VCaP (cell line): Measurements from ENCODE around the gene KCMF1.

Experiments used
- H3K27ac ChIP-seq: fragments of 450-650 bp; 2 replicates; pipeline ENCODE4 v1.5.1; 2017
- TF ChIP-seq, protein P1 (sequence below): fragments of 450-650 bp; conservative IDR thresholded peaks from 2 replicates; pipeline ENCODE4 v1.5.1; 2017; ENCODE audit warnings: mild to moderate bottlenecking, moderate library complexity

The KCMF1 gene

DNA sequence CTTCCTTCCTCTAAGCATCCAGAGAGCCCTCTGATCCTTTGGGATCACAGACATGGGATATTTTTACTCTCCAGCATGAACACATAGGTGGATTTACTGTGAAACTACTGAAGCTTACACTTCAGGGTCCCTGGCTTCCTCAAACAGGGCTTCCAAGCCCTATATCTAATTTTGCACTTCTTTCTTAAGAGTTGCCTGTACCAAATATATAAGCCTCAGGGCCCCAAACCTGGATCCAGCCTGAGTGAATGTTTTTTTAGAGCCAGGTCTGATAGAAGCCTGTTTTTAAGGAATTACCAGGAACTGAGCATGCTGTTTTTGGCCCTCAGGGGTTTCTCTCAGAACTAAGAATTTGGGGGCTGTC lies 13.2 kb upstream of the KCMF1 start:
- TF ChIP-seq, protein P1, sequence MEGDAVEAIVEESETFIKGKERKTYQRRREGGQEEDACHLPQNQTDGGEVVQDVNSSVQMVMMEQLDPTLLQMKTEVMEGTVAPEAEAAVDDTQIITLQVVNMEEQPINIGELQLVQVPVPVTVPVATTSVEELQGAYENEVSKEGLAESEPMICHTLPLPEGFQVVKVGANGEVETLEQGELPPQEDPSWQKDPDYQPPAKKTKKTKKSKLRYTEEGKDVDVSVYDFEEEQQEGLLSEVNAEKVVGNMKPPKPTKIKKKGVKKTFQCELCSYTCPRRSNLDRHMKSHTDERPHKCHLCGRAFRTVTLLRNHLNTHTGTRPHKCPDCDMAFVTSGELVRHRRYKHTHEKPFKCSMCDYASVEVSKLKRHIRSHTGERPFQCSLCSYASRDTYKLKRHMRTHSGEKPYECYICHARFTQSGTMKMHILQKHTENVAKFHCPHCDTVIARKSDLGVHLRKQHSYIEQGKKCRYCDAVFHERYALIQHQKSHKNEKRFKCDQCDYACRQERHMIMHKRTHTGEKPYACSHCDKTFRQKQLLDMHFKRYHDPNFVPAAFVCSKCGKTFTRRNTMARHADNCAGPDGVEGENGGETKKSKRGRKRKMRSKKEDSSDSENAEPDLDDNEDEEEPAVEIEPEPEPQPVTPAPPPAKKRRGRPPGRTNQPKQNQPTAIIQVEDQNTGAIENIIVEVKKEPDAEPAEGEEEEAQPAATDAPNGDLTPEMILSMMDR: no peak
- H3K27ac ChIP-seq: peak overlapping the region; percentile 87

DNA sequence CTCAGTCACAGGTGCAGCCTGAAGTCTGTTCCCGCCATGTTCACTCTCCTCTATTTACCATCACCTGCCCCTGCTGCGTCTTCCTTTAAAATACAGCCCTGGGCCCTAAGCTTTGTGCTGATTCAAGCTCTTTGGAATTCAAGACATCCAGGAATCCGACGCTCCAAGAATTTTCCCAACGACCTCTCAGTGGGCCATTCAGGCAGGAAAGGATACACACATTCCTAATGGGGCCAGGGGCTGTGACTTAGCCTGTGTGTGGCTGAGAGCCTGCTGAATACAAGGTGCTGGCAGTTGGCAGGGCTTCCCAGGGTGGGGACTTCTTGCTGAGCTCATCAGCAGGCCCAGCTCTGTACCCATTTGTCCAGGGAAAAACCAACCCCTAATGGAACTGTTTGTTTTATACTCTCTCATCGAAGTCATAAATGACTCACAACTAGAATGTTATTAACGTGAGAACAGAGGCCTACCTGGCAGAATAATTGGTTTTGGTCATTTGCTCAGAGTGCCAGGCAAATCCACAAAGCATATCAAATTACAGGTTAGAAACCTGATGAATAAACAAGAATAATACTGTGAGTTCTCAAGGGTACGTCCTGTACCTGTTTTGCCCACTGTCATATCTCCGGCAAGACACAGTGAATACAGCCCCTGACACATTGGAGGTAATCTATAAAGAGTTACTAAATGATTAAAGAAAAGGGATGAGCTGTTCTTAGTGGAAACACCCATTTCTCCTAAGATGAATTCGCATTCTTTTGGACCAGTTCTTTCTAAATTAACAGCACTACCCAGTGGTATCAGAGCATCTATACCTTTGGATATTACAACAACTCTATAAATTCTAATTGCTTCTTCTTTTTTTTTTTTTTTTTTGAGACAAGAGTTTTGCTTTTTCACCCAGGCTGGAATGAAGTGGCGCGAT lies 12.6 kb upstream of the KCMF1 start:
- H3K27ac ChIP-seq: peak overlapping the region; percentile 87
- TF ChIP-seq, protein P1: no peak

DNA sequence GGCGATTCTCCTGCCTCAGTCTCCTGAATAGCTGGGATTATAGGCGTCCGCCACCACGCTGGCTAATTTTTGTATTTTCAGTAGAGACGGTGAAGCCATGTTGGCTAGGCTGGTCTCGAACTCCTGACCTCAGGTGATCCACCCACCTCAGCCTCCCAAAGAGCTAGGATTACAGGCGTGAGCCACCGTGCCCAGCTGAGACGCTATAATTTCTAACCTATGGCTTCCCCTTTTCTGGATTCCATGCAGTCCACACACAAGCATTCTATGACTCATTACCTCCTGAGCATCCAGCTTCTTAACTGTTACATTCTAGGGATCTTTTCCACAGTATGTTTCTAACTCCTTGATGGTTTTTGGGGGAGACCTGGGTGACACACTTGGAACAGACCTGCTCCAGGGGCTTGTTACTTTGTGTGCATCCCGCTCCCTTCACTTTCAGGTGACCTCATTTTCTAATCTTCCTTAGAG lies 11.8 kb upstream of the KCMF1 start:
- peak overlapping the region; percentile 87 for H3K27ac ChIP-seq
- TF ChIP-seq, protein P1: no peak

DNA sequence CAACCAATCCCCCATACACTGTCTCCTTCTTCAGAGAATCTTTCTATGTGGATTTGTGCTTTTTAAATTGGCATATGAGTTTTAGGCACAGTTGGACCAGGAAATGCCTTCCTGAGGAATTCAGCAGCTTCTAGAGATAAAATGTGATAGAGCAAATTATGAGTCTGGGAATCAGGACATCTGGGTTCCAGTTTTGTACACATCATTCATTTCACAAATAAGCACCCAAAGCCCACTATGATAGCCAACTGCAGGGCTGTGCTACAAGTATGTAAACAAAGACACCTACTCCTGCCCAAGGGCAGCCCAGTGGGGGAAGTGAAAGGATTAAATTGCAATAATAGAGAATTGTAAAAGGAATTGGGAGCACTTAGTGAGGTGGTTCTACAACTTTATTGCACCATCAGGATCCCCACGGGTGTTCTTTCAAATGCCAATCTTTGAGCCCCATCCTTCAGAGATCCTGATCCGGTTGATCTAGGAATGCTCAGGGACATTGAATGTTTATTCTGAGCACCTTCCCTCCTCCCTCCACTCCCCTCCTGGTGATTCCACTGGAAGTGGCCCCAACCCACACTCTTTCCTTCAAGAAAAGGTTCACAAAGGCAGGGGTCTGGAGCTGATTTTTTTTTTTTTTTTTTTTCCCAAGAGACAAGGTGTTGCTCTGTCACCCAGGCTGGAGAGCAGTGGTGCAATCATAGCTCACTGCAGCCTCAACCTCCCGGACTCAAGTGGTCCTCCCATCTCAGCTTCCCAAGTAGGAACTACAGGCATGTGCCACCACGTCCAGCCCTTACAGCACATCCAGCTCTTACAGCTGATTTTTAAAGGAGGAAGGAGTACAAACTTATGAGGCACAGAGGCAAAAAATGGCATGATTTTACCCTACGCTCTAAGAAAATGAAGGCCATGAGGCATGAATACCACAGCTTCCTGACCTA lies 11.1 kb upstream of the KCMF1 start:
- TF ChIP-seq, protein P1: no peak
- H3K27ac ChIP-seq: peak overlapping the region; percentile 87

DNA sequence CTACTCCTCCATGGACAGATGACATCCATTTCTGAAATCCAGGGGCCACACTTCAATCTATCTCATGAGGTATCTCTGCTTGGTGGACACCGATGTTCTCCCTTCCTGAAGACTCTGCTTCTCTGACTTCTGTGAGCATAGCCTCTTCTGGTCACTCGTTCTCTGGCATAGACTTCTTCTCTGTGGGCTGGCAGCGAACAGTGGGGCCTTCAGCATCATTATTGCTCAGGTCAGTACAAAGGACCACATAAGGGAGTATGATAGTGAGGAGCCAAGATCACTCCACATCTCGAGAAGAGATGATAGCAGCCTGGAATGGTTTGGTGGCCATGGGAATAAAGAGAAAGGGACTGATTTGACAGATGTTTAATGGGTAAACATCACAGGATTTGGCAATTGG lies 8.0 kb upstream of the KCMF1 start:
- TF ChIP-seq, protein P1: no peak
- no peak overlapping the region for H3K27ac ChIP-seq

DNA sequence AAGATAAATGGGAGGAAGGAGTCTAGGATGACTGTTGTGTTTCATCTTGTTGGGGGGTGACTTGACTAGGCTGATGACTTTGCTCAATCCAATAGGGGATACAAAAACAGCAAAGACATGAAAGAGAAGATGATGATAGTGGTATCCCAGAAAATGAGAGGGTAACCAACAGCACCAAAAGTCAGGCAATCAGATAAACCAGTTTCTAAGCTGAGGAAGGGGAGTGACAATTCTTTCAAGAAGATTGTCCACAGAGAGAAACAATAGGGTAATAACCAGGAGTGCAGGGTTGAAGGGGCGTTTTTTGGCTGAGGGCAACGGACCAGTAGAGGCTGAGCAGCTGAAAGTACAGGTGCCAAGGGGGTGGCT lies 7.7 kb upstream of the KCMF1 start:
- H3K27ac ChIP-seq: no peak overlapping the region
- TF ChIP-seq, protein P1: no peak
